ENCODE measurements around the gene SPOCK1.

SPOCK1 gene

GRCh38 chr5:137328991-137329390 is 170.1 kb downstream of the SPOCK1 start:
- no peak for DNase-seq (ENCODE audit: low spot score)

- DNase-seq (ENCODE audit: low spot score) = no peak
These were observed 170.7 kb downstream of the SPOCK1 start for GRCh38 chr5:137328463-137328862.

GRCh38 chr5:137325721-137326120 is 173.4 kb downstream of the SPOCK1 start:
- no peak for DNase-seq (ENCODE audit: low spot score)

DNA sequence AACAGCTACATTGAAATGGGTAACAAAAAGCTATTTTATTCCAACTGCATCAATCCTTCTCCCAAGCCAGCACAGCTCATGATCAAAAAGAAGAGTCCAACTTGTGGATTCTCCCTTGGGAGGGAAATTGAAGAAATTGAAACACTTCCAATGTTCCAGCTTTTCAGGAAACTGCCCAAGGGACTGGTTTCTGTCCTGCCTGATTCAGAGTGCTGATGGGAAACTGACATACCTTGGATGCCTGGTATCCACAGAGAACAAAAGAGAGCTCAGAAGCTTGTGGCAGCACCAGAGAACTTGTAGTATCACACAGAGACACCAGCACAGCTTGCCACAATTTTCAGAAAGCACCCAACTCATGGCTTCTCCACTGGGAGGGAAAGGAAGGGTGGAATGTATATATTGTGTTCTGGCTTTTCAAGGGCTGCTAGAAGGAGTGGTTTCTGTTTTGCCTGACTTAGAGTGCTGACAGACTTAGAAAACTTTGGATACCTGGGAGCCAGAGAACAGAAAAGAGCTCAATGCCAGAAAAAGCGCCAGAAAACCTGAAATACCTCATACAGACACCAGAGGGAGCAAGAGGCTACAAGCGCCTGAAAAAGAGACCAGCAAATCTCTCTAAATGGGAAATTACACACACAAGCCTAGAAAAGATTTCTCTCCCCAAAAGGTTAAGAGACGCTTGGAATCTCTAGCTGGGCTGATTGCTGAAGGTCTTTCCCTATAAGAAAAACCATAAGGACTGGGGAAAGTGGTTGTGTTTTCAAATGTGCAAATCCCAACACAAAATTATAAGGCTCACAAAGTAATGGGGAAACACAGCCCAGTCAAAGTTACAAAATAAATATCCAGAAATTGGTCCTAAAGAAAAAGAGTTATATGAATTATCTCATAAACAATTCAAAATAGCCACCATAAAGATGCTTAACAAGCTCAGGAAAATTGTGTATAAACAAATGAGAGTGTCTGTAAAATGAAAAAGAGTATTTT is 178.8 kb downstream of the SPOCK1 start:
- DNase-seq (ENCODE audit: low spot score) = peak; percentile 48

DNA sequence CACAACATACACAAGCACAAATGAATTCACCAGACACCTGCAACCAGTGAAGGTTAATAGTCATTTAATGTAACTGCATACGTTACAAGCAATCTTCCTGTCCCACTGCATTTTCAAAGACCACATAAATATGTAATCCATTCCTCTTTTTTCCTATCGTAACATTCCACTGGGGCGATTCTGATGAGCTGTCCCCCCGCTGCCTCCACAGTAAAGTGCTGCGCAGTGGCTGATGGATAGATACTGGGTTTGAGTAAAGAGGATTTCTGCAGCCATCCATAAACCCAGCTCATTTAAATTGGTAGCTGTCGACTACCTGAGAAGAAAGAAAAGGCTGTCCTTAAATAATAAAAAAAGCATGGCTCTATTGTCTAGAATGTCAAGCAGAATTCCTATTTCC is 181.1 kb downstream of the SPOCK1 start:
- no peak for DNase-seq (ENCODE audit: low spot score)

GRCh38 chr5:137316346-137316736 is 182.8 kb downstream of the SPOCK1 start:
- no peak for DNase-seq (ENCODE audit: low spot score)

- no peak for DNase-seq (ENCODE audit: low spot score)
These were observed 183.4 kb downstream of the SPOCK1 start for GRCh38 chr5:137315534-137316345.

DNA sequence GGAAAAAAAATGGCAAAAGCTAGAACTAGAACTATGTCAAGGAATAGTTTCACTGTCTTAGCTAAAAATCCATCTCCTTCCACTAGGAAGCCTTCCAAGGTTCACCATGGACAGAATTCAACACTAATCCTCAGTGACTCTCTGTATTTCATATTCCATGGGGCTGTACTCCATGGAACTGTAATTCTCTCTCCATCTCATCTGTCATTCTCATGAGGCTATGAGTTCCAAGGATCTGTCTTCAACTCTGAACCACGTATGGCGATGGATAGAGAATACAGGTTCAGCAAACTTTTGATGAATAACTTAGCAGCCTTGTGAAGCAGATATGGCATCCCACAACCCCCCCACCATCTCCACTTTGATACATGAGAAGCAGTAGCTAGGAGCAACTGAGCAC is 184.0 kb downstream of the SPOCK1 start:
- DNase-seq (ENCODE audit: low spot score) = no peak

DNA sequence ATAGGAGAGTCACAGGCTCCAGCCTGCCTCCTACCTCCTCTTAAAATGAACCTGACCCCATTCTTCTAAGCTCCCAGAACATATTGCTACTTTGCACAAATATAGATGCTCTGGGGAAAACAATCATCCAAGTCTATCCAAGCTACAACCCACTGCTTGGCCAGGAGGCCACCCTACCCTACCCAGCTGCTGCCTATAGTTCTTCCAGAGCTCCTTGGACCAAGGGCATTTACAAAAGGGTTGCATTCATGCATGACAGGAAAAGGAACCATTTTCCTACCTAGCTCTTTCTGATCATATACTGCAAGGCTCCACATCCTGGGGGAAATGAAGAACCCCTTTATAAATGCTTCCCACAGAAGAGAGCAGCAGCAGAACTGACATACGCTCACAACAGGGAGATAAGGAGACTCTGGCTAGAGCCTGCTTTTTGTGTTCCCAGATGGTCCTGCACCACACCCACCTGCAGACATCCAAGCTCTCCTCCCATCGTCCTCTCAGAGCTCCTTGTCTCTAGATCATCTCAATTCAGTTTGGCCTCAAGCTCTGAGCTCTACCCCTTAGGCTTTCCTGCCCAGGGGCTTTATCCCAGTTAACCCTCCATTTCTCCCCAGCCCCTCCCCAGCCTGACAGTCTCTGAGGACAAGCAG is 185.5 kb downstream of the SPOCK1 start:
- DNase-seq (ENCODE audit: low spot score) = no peak

DNA sequence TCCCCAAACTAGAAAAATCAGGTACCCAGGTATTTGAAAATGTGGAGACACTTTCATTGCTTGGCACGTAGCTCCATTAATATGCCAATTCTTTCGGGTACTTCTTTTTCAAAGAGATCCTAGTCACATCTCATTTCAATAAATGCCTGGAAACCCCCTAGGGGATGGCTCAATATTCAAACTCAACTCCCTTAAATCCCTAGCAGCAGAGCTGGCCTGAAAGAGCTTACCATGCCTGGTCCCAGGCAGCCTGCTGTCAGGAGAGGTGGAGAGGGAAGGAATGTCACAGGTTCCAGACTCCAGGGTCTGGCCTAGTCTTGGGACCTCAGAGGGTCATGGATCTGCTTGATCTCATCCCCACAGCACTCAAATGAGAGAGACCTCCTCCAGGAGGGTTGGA is 187.1 kb downstream of the SPOCK1 start:
- DNase-seq (ENCODE audit: low spot score) = no peak

- DNase-seq (ENCODE audit: low spot score) = no peak
These were observed 188.9 kb downstream of the SPOCK1 start for GRCh38 chr5:137310051-137310730.

DNA sequence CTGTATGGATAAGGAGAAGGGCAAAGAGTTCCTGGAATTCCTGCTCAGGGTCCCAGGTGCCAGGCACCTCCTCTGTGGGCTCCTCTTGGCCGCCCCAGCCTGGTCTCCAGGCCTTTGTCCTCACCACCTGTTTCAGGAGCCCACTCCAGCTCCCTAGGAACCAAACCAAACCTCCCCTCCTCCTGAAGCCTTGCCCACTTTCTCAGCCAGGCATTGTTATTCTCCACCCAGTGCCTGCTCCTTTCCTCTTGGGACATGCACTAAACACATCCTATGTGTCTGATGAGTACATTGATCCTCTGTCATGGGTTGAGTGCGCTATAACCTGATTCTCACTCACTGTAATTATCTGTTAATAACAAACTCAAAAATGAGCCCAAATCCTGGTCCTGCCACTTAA is 189.8 kb downstream of the SPOCK1 start:
- no peak for DNase-seq (ENCODE audit: low spot score)

GRCh38 chr5:137308311-137308710 is 190.8 kb downstream of the SPOCK1 start:
- DNase-seq (ENCODE audit: low spot score) = no peak

DNA sequence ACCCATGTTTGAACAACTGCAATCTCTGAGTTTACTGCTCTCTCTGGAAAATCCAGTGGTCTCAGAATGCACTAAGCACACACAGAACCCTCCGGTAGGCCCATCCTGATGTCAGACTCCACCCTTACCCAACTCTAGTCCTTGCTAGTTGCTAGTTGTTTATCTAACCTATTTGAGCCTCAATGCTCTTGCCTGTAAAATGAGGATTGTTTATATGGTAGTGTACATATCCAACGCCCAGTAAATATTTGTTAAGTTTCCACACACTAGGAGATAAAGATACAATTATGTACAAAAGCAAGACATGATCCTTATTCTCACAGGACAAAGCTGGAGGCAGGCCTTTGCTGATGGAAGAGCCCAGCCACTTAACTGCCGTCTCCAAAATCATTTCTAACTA is 192.2 kb downstream of the SPOCK1 start:
- no peak for DNase-seq (ENCODE audit: low spot score)

GRCh38 chr5:137305971-137306602 is 193.0 kb downstream of the SPOCK1 start:
- no peak for DNase-seq (ENCODE audit: low spot score)

- no peak for DNase-seq (ENCODE audit: low spot score)
These were observed 194.8 kb downstream of the SPOCK1 start for GRCh38 chr5:137304226-137304874.

- DNase-seq (ENCODE audit: low spot score) = no peak
These were observed 195.6 kb downstream of the SPOCK1 start for GRCh38 chr5:137303509-137303908.

DNA sequence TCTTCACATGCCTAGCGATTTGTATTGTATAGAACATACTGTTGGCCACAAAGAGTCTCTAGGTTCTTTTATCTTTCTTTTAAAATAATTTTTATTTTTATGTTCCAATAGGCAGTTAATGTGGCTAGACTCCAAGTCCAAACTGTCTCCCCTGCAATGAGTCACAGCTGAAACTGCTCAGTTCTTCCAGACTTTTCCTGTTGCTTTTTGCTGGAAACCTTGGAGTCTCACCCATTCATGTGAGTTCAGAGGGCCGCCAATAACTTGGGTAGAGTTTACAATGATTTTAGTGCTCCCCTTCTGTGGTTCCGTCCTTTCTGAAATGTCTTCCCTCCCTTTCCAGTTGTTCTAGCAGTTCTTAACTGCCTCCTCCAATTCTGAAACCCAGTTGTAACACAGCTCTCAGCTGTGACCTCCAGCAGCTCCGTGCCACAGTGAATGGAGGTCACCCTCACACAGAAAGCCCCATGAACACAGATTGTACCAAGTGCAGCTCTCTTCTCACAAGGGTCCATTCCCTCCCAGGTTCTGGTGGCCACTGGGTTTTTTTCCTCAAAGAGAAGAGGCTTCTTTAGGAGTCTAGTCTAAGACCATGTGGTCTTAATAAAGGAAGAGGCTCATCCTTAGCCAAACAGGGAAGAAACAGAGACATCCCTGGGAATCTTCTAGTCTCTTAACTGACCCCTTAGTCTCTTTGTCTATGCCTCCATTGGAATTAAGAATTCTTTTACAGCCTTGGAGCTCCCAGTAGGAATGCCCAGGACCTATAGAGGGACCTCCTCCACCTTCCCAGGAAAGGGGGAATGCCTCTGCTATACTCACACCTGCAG is 198.5 kb downstream of the SPOCK1 start:
- DNase-seq (ENCODE audit: low spot score) = no peak

GRCh38 chr5:137296213-137296781 is 202.8 kb downstream of the SPOCK1 start:
- no peak for DNase-seq (ENCODE audit: low spot score)

DNA sequence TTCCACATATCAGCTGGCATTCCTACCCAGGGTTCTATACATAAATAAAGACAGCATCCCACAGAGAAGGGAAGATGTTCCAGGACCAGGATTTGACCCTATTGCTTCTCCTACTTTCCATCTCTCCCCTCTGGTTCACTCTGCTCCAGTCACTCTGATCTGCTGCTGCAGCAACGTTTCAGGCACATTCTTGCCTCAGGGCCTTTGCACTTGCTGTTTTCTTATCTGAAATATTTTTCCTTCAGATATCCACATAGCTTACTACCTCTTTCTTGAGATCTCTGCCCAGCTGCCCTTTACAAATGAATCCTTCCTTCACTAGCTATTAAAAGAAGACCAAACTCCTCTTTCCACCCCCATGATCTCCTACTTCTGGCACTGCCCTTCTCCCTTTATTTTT is 204.5 kb downstream of the SPOCK1 start:
- DNase-seq (ENCODE audit: low spot score) = no peak

Measured in CD4-positive, alpha-beta T cell treated with Interleukin-2 at 100 ng/mL for 4 hours (primary cell).